OCI-LY7 (cell line): ENCODE measurements around the gene HS2ST1. TPM values are rescaled to one million over a fixed set of nuclear protein-coding genes. Genes with fewer than 3 reads are reported as not detected.

ENCODE experiments used
- BruUV-seq: library from RNA; stranded (reverse); fragments of 400-500 nt; replicated peaks from 2 replicates; lab custom pipeline; 2021; lab: Mats Ljungman, UMichigan
- CTCF ChIA-PET: fragments of 300-600 bp; sonication (Branson Sonifier 250); formaldehyde crosslinking; loops from one replicate; lab custom pipeline; 2022; ENCODE audit warnings: antibody characterized with exemption; ENCODE audit not compliant: unreplicated experiment; lab: Charles Lee
- POLR2A ChIA-PET: fragments of 300-600 bp; sonication (Branson Sonifier 250); formaldehyde crosslinking; loops from one replicate; lab custom pipeline; 2022; ENCODE audit warnings: antibody characterized with exemption; lab: Charles Lee
- DNase-seq: peaks from one replicate; pipeline ENCODE4 v3.0.0-alpha.2; 2015; ENCODE audit warnings: low spot score
- H2AFZ ChIP-seq: fragments of 200-600 bp; sonication (generic), shearing (Covaris generic); 2 replicates; pipeline ENCODE4 v1.6.1; 2014; ENCODE audit warnings: mild to moderate bottlenecking, antibody characterized with exemption, low read length, moderate library complexity
- H3K27ac ChIP-seq: fragments of 200-600 bp; sonication (generic); 2 replicates; pipeline ENCODE4 v1.5.1; 2014; ENCODE audit warnings: mixed run types, low read depth, mild to moderate bottlenecking, moderate library complexity, low read length, inconsistent platforms; ENCODE audit not compliant: poor library complexity, severe bottlenecking
- H3K36me3 ChIP-seq: fragments of 200-600 bp; sonication (generic); 2 replicates; pipeline ENCODE4 v1.6.1; 2014; ENCODE audit warnings: mild to moderate bottlenecking, antibody characterized with exemption, low read length, moderate library complexity, mixed read lengths; ENCODE audit not compliant: insufficient read depth
- H3K4me1 ChIP-seq: fragments of 200-600 bp; sonication (generic); 2 replicates; pipeline ENCODE4 v1.5.1; 2014; ENCODE audit warnings: mild to moderate bottlenecking, low read length; ENCODE audit not compliant: insufficient read depth, poor library complexity, severe bottlenecking
- H3K4me2 ChIP-seq: fragments of 200-600 bp; sonication (generic); 2 replicates; pipeline ENCODE4 v1.6.1; 2014; ENCODE audit warnings: mild to moderate bottlenecking, low read length
- H3K4me3 ChIP-seq: fragments of 200-600 bp; sonication (generic); 2 replicates; pipeline ENCODE4 v1.5.1; 2014; ENCODE audit warnings: mild to moderate bottlenecking, low read depth, low read length; ENCODE audit not compliant: poor library complexity, severe bottlenecking
- H3K79me2 ChIP-seq: fragments of 200-600 bp; sonication (generic); 2 replicates; pipeline ENCODE4 v1.6.1; 2016; ENCODE audit warnings: low read depth, mild to moderate bottlenecking, low read length, moderate library complexity, mixed read lengths; ENCODE audit not compliant: insufficient read depth
- H3K9me2 ChIP-seq: fragments of 200-600 bp; sonication (generic); 2 replicates; pipeline ENCODE4 v1.6.1; 2016; ENCODE audit warnings: mild to moderate bottlenecking, low read length, mixed read lengths; ENCODE audit not compliant: insufficient read depth
- H3K9me3 ChIP-seq: fragments of 200-600 bp; sonication (generic); 2 replicates; pipeline ENCODE4 v1.6.1; 2014; ENCODE audit warnings: mild to moderate bottlenecking, mixed run types, low read length, mixed read lengths
- H4K20me1 ChIP-seq: fragments of 200-600 bp; sonication (generic); 2 replicates; pipeline ENCODE4 v1.6.1; 2014; ENCODE audit warnings: mild to moderate bottlenecking, antibody characterized with exemption, low read length, moderate library complexity, mixed read lengths; ENCODE audit not compliant: insufficient read depth
- CTCF ChIP-seq: fragments of 200-600 bp; sonication (generic); conservative IDR thresholded peaks from 2 replicates; pipeline ENCODE4 v1.5.1; 2014; ENCODE audit warnings: mild to moderate bottlenecking, antibody characterized with exemption, low read length, moderate library complexity, mixed read lengths
- EZH2phosphoT487 ChIP-seq: fragments of 200-600 bp; sonication (generic); IDR thresholded peaks from 2 replicates; pipeline ENCODE4 v1.6.1; 2018; ENCODE audit warnings: low read depth, borderline replicate concordance, mild to moderate bottlenecking, mixed run types, antibody characterized with exemption, low read length, moderate library complexity, mixed read lengths
- intact Hi-C: fragments of 100-400 bp; cut with micrococcal nuclease; formaldehyde crosslinking; loops from one replicate; pipeline ENCODE4 v1.10.0; 2022; ENCODE audit not compliant: unreplicated experiment
- total RNA-seq, 2 experiments: library from RNA; depleted of rRNA in 1 of 2; stranded (reverse); fragments of >200 nt in 1 of 2; shearing (Covaris generic) in 1 of 2; gene quantifications; 2 replicates each; pipeline ENCODE4 v1.2.3, GENCODE V29; 2014 to 2022

Gene HS2ST1
- total RNA-seq, 2 experiments from 2014 or later, result 20.9 to 63.7 TPM

GRCh38 chr1:87111659-87112371, 197.4 kb downstream of the HS2ST1 start:
- Histone ChIP-seq H3K36me3 (peaks cover 20% of the 10 kb centered on the region), H3K4me3 (no peak overlapping the region), H3K9me2 (no peaks in the 10 kb centered on the region), H3K4me1 (peaks cover 13% of the 10 kb centered on the region), H3K9me3 (no peaks in the 10 kb centered on the region), H3K27ac (no peak overlapping the region), H3K4me2 (no peak overlapping the region), H3K79me2 (no peaks in the 10 kb centered on the region; the same call in 1 of the 2 replicates), H4K20me1 (no peaks in the 10 kb centered on the region), H2AFZ (no peak overlapping the region)
- TF ChIP-seq CTCF (no peak), EZH2phosphoT487 (no peak)
- no TSS peak for BruUV-seq
- DNase-seq, result no peak
- intact Hi-C loops, result no loop called here
- POLR2A ChIA-PET, result interaction anchor here (0.7 kb wide), 1 partner anchor 311 kb away, joined by 3 read pairs; no protein-coding TSS in a partner anchor
- CTCF ChIA-PET, result no interaction called here

GRCh38 chr1:87113313-87113712, 198.9 kb downstream of the HS2ST1 start:
- peaks cover 7% of the 10 kb centered on the region for H3K4me1 ChIP-seq
- no peak for DNase-seq
- no peaks in the 10 kb centered on the region for H3K9me3 ChIP-seq
- BruUV-seq, result no TSS peak
- intact Hi-C loops, result no loop called here
- no peaks in the 10 kb centered on the region for H4K20me1 ChIP-seq
- H3K79me2 ChIP-seq, result no peaks in the 10 kb centered on the region
- no peak overlapping the region for H3K4me3 ChIP-seq
- CTCF ChIA-PET, result no interaction called here
- TF ChIP-seq CTCF (no peak), EZH2phosphoT487 (no peak)
- H2AFZ ChIP-seq, result no peak overlapping the region
- POLR2A ChIA-PET, result interaction anchor here (1.2 kb wide), 1 partner anchor 19 kb away, joined by 3 read pairs; no protein-coding TSS in a partner anchor
- no peaks in the 10 kb centered on the region for H3K9me2 ChIP-seq
- no peak overlapping the region for H3K4me2 ChIP-seq
- peaks cover 8% of the 10 kb centered on the region for H3K36me3 ChIP-seq
- H3K27ac ChIP-seq, result no peak overlapping the region

- CTCF ChIA-PET, result no interaction called here
- Histone ChIP-seq H2AFZ (no peak overlapping the region), H3K9me2 (no peaks in the 10 kb centered on the region), H3K79me2 (no peaks in the 10 kb centered on the region), H3K4me3 (no peak overlapping the region), H3K9me3 (no peaks in the 10 kb centered on the region), H3K4me2 (no peak overlapping the region), H4K20me1 (no peaks in the 10 kb centered on the region), H3K27ac (no peak overlapping the region), H3K4me1 (no peaks in the 10 kb centered on the region), H3K36me3 (no peaks in the 10 kb centered on the region)
- BruUV-seq, result no TSS peak
- no peak for DNase-seq
- TF ChIP-seq CTCF, result no peak
- TF ChIP-seq EZH2phosphoT487, result no peak
- POLR2A ChIA-PET, result interaction anchor here (0.5 to 1.2 kb wide), 3 partner anchors 8 to 215 kb away, joined by 3 to 4 read pairs (median 4); no protein-coding TSS in a partner anchor
- intact Hi-C loops, result no loop called here
These were observed 201.0 kb downstream of the HS2ST1 start for GRCh38 chr1:87115317-87115890.
